WI38 (cell line): Measurements from ENCODE around the gene EEF1AKMT2.

Experiments used
- H3K4me3 ChIP-seq: 2 replicates; pipeline ENCODE4 v1.5.1; 2011; ENCODE audit warnings: low read depth, mild to moderate bottlenecking, control low read depth, low read length
- TF ChIP-seq, protein P1 (sequence below): IDR thresholded peaks from 2 replicates; pipeline ENCODE4 v1.5.1; 2012; ENCODE audit warnings: low read depth, mild to moderate bottlenecking, control low read depth, low read length

The EEF1AKMT2 gene

DNA sequence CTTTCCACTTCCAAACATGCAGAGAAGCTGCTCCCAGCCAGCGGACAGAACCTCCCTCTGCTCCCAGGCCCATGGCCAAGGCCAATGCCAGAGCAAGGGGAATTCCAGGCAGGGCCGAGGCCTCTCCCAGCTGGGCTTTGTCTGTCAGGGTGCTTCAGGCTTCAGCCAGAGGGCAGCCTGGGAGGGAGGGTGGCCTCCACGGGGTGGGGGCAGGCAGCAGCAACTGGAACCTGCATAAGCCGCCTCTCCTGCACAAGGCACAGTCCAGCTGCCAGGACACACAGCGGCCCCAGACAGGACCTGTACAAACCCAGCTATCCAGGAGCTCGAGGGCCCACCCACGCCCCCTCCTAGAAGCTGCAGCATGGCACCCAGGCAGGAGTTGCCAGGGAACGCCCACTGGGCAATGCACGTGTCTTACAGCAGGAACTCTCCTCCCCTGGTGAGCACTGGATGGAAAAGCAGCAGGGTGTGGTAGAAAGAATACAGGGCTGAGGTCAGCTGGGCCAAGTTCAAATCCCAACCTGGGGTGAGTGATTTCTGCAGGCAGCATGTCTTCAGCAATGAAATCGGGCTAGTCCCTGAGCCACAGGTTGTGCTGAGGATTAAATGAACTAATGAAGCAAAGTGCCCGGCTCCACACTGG is 55.1 kb downstream of the EEF1AKMT2 start:
- peak overlapping the region; percentile 2; the same call in 1 of the 2 replicates for H3K4me3 ChIP-seq
- TF ChIP-seq, protein P1, sequence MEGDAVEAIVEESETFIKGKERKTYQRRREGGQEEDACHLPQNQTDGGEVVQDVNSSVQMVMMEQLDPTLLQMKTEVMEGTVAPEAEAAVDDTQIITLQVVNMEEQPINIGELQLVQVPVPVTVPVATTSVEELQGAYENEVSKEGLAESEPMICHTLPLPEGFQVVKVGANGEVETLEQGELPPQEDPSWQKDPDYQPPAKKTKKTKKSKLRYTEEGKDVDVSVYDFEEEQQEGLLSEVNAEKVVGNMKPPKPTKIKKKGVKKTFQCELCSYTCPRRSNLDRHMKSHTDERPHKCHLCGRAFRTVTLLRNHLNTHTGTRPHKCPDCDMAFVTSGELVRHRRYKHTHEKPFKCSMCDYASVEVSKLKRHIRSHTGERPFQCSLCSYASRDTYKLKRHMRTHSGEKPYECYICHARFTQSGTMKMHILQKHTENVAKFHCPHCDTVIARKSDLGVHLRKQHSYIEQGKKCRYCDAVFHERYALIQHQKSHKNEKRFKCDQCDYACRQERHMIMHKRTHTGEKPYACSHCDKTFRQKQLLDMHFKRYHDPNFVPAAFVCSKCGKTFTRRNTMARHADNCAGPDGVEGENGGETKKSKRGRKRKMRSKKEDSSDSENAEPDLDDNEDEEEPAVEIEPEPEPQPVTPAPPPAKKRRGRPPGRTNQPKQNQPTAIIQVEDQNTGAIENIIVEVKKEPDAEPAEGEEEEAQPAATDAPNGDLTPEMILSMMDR: no peak

DNA sequence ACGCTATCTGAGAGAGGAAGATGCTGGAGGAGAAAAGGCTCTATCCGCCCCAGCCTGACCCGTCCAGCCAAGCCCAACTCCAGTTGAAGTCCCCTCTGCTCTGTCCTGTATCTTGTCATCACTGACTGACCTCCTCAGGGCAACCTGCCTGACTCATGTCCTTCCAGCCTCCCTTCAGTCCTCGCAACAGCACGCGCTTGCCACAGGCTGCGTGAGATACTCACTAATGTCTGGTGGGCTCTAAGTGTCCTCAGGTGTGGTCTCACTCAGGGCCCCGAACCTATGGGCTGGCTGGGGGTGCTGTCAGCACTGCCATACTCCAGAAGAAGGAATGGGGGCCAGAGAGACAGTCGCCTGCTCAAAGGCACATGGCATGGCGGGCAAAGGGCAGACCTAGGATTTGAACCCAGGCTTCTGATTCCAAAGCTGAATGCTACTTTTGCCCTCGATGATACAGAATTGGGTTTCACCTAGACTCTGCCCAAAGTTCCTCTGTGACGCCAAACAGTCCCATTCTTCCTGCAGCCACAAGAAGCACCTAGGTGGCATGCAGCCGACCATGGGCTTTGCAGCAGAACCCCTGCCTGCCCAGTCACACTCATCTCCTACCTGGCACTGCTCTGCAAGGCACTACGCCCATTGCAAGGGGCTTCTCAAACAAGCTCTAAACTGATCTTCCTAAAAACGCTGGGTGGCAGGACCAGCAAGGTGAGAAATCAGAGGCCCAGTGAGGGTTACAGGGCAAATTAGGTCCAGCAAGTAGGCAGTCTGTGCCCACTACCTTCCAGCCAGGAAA is 56.0 kb downstream of the EEF1AKMT2 start:
- H3K4me3 ChIP-seq: no peak overlapping the region; the same call in 1 of the 2 replicates

DNA sequence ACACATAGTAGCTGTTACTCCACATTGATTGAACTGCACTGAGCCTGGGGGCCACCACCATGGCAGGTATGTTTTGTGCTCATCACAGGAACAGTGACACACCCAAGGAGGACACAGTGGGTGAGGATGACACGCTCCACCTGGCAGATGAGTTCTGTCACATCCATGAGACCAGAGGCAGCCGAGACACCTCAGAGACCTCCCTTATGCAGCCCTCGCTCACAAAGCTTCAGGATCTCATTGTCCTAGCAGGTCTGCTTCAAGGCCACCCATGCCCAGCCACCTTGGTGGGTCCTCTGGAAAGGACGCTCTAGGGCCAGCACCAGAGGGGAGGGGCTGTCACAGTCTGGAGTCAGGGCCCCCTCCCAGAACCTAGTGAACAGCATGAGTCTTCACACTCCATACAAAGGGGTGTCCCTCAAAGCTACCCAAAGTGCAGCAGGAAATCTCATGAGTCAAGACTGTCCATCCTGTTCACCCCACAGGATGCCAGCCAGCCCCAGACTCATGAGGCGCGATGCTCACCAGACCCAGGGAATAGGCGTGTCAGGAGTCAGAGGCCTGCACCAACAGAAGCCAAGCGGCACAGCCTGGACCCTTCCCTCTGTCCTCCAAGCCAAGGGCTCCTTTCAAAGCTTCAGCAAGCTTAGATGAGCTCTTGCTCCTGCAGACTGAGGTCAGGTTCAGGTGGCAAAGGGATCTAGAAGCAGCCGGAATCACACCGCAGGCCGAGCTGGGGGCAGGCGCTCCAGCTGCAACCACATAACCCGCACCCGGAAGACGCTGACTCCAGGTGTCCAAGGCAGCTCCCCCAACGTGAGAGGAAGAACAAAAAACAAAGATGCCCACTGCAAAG is 57.1 kb downstream of the EEF1AKMT2 start:
- TF ChIP-seq, protein P1: no peak

More for the DNA sequence above, 56.0 kb downstream of the EEF1AKMT2 start:
- TF ChIP-seq, protein P1: no peak

DNA sequence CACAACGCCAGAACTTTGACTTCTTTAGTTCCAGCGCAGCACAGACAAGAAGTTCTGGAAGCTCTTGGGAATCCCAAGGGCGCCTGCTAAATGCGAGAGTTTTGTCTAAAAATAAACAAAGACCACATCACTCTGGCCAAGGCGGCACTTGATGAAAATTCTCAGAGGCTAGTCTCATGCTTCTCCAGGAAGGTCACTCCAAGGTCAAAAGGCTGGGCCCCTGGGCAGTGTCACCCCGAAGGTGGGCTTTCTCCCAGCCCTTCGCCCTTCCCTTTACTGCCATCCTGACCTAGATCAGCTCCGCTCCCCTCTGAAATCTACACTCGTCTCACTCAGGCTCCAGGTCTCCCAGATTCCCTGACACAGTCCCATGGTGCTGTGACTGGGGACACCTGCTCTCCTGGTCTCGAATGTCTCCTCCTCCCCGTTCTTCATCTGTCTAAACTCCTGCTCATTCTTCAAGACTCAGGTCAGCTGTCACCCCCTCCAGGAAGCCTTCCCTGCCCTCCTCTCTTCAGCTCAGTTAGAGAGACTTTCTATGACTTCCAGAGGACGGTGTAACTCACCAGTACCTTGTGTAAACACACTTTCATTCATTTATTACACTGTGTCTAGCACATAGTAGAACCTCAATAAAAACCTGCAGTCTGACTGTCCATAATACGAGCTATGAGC is 58.0 kb downstream of the EEF1AKMT2 start:
- no peak overlapping the region for H3K4me3 ChIP-seq
- TF ChIP-seq, protein P1: no peak

More for the DNA sequence above, 57.1 kb downstream of the EEF1AKMT2 start:
- H3K4me3 ChIP-seq: no peak overlapping the region

DNA sequence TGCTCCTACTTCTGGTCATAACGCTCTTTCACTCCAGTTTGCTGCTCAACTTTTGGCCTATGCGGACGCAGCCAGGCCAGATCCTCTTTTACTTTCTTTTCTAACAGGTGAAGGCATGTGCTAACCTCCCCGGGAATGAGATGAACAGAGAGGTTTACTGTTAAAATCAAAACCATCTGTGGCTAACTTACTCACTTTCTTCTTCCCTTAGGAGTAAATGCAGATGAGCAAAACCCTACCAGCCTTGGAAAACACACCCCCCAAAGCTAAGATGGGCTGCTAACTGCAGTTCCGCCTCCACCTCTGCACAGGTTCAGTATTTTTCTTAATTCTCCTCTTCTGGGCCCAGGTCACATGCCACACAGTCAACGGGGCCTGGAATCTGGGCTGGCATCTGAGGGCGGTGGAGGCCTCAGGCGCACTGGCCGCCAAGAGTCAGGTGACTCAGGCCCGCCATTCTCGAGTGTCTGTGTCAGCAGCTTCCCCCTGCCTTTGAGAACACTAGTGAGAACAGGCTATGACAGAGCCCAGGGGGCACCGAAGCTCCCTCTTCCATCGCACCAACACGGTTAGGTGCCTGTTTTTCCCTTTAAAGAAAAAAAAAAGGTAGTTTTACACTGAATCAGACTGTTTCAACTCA is 58.6 kb downstream of the EEF1AKMT2 start:
- TF ChIP-seq, protein P1: no peak
- H3K4me3 ChIP-seq: no peak overlapping the region

DNA sequence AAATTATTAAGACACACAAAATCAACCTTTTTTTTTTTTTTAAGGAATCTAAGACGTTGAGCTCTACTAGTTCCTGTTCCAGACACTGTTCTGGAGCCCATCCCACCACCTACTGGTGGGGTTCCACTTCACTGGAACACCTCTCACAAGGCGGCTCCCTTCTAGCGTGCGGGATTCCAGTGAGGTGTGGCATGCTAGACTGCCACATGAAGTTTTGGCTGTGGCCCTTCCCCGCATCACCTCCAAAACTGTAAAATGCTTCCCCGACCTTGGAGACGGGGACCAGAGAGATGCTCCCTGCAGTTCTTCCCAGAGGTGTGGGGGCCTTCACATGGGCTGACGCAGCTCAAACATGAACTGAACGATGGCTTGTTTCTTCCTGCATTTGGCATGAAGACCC is 60.1 kb downstream of the EEF1AKMT2 start:
- TF ChIP-seq, protein P1: no peak
- H3K4me3 ChIP-seq: no peak overlapping the region
